Measurements from ENCODE around the gene SYT2.

The SYT2 gene

DNA sequence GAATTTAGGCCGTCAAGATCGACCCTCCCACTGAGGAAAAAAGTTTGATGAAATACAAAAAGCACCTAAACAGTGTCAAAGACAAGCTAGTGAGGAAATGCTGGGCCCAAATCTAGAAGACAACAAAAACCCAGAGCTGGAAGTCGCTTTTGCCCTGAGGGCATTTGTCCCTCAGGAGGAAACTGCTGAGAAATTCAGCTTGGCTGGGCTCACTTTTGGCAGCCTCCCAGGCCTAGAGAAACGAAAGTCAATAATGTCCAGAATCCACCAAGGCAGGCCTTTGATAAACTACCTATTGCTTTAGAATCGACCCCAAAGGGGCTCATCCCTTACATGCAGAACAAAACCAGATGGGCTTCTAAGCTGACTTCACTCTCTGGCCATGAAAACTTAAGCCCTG, 38.9 kb downstream of the SYT2 start:
- peak; percentile 25 for DNase-seq

DNA sequence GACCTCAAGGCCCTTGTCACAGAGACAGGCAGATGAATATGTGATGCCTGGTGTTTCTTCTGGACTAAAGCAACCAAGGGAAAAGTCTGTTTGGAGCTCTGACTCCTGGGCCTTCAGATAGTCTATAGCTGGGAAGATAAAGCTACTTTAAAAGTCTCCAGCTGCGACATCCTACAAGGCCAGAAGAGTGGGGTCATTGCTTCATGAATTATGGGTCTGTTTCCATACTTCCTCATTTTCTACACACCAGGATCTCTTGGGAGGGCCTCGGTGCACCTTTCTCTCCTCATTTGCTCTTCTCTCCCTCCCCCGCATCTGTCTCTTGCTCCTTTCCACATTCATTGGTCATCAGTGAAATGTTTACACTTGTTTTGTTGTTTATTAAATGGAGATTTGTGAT, 44.8 kb downstream of the SYT2 start:
- no peak for DNase-seq

- DNase-seq: no peak
Observed at GRCh38 chr1:202664083-202664482, 46.2 kb downstream of the SYT2 start.

DNA sequence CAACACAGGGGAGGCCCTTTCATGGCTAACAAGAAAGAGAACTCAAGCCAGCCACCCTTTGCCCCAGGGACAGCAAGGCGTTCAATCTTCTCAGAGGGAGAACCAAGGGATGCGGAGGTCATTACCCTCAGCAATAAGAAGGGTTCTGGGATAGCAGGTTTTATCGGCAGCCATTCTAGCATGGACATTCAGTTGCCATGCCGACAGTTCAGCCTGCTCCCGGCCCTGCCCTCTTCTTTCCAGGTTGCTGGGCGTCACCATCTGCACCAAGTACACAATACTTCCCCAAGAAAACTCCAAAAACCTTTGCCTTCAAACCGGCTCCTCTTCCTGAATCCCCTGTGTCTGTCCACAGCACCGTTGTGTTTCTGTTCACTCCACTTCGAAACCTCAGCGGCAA, 47.1 kb downstream of the SYT2 start:
- no peak for DNase-seq

- DNase-seq: peak; percentile 73
Observed at GRCh38 chr1:202662081-202662480, 48.2 kb downstream of the SYT2 start.

DNA sequence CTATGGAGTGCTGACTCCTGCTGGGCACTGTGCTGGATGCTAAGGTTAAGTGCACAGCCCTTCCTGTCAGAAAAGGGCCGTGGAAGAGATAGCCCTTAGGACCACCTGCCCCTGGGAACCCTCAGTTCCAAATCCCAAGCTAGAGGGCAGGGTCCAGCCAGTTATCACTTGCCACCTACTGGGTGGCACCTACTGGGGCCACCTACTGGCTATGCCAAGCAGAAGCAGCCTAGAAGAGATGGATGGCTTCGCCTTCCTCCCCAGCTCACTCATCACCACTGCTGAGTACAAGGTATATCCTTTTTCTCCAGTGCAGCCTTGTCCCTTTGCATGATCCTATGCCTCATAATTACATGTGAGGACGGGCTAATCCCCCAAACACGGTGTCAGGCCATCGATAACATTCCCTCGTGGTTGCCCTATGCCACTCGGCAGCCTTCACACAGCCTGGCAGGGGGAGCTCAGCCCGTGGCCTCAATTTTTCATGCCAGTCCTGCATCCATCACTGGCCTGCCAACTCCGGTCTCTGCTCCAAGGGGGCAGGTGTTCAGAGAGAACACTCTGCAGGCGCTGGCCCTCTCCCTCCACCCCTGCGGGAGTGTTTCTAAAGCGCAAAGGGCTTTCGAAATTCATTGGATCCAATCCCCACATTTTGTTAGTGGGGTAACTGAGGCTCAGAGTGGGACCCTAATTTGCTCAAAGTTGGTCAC, 49.0 kb downstream of the SYT2 start:
- peak; percentile 27 for DNase-seq

DNA sequence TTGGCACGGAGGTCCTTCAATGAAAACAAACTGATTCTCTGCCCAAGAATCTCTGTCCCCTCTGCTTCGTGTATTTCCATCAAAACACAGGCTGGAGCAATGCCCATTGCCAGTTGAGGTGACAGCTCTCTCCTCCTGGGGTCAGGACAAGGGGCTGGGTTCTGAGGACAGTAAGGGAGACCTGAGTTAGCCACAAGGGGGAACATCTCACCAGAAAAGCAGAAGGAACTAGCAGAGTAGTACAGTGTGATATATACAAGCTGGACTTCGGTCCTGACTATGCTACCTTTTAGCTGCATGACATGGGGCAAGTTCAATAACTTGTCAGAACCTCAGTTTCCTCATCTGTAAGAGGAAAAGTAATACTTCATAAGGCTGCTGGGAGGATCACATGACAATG, 50.3 kb downstream of the SYT2 start:
- peak; percentile 42 for DNase-seq

DNA sequence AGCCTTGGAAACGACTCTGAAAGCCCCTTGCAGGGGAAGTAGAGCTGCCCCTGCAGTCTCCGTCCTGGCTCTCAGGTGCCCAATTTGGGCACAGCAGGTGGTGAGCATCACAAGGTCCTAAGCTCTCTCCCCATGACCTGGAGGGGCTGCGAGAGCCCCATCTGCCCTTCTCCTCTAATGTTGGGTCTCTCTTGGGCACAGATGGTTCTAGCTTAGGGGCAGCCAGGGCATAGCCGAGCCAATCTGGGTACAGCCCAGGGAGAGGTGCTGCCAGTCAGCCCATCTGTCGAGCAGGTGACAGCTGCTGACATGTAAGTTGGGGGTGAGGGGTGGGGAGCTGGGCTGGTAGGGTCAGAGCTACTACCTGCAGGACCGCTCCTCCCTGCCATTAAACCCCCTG, 50.7 kb downstream of the SYT2 start:
- no peak for DNase-seq

- DNase-seq: no peak
Observed at GRCh38 chr1:202658769-202659168, 51.5 kb downstream of the SYT2 start.

DNA sequence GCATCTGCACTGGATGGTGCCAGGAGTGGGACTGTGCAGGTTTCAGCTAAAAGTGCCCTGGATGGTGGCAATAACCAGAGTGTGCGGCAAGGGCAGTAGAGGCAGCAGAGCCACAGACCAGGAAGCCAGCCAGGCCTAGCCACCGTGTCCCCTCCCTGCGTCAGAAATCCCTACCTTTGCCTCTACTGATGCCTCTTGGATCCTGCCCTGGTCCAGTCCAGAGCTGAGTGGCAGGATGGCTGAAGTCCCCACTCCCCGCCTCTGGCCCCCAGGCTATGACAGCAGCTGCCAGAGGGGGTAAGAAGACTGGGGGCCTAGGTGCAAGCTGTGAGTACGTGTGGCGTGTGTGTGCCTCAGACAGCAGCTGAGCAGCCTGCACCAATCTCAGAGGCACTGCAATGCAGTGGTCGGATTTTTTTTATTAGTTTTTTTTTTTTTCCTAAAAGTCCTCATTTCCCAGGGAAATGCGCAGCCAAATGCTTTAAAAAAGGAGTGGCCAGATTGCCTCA, 51.9 kb downstream of the SYT2 start:
- DNase-seq: no peak

DNA sequence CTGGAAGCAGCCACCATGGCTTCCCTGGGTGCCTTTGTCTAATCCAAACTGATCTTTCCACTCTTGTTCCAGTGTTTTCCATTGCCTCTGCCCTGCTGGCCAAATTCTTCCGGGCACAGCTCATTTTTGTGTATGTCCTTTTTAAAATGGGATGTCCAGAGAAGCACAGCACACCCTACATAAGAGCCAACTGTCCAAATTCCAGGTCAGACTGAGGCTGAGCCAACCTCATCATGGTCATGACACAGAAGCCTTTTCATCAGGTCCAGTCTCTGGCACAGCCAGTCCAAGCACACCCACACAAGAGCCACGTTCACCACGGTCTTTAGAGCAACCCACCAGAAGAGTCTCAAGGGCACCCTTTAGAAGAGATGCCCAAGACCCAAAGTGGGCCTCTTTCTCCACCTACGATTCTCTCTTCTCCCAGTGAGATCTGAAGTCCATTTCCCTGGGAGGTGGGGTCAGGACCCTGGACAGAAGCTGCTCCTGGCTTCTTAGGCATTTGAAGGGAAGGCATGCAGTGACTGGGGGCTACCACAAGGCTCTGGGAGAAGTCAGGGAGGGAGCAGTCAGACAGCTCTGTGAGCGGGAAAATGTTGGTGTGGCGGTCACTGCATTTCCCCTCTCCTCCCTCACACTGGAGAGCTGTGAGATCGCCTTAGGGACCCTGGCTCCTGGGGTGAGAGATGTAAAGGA, 53.2 kb downstream of the SYT2 start:
- DNase-seq: no peak

DNA sequence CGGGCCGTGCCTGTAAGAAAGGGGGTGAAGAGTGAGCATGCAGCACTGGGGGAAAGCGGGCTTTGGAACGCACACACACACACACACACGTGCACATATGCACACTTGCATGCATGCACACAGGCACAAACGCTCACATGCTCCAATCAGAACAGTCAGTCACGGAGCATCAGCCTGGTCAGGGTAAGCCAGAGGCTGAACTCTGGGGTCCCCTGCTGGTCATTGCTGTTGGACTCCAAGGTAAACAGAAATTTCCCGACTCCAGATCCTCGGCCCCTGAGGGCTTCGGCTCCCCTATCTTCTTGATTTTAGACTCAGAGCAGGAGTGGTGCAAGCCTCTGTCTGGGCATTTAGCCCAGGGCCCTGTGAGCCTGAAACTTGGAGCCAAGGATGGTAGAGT, 54.2 kb downstream of the SYT2 start:
- peak; percentile 26 for DNase-seq

- DNase-seq: no peak
Observed at GRCh38 chr1:202654079-202654478, 56.2 kb downstream of the SYT2 start.

DNA sequence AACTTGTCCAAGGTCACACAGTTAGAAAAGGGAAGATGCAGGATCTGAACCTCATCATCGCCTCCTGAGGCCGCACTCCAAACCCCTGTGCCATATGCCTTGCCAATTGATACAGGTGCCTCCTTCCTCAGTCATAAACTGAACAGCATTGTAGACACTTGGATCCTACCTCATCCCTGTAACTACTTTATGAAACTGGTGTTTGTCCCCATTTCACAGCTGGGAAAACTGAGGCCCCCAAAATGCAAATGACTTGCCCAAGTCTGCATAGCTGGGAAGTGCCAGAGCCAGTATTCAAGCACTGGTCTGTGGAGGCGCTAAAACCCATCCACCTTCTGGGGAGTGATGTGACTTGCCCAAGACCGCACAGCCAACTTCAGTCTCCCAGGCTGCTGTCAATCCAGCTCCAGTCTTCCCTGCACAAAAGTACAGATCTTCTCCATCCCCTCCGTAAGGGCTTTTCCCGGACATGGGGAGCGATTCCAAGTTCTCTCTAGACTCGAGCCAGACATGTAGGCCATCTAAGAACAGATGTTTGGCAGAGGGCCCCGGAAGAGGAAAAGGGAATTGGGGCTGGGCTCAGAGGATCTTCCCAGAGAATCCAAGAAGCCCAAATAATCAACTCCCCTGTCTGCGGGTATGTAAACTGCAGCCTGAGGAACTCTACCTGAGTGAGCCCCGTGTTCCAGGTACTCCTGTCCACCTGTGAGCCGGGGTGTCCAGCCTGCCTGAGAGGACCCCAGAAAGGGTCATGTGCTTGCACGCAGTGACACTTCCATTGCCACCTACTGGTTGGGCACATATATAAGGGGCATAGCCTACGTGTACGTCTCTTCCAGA, 60.5 kb downstream of the SYT2 start:
- no peak for DNase-seq

DNA sequence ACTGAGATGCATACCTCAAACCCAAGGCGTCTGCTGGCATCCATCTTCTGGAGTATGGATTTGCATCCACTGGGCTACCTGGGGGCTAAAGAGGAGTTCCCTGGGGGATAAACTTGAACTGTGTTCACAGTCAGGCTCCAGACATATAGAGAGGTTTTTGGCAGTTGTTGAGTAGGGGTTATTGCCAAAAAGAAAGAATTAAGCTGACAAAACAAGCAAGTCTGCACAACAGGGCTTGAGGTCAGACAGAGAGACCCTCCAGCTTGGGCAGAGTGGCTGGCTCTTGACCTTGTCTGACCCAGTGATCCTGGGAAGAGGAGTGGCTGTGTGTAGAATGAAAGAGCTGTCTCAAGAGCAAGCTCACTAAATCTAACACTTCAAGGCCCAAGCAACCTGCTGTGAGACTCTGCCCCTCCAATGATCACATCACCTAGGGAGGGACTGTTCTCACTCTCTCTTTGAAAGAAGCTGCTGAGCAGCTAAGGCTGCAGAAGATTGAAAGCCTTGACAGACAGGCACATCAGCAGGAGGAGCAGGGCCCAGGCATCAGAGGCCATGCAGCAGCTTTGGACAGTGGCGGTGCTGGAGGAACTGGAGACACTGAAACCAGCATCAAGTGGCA, 61.5 kb downstream of the SYT2 start:
- DNase-seq: no peak

DNA sequence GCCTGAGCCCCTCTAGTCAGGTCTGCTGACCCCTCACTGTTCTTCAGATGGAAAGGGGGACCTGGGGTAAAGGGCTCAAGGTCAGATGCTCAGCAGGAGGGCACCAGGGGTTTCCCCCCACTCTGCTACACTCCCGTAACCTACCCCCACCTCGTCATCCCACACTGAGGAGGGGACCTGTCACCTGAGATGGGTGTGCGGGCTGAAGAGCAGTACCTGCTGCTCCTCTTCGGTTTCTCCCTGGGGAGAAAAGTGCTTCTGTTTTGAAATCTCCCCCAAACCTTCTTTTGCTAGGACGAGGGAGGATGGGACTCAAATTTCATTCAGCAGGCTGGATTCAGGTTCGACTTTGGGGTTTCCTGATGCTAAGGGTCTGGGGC, 65.2 kb downstream of the SYT2 start:
- no peak for DNase-seq

DNA sequence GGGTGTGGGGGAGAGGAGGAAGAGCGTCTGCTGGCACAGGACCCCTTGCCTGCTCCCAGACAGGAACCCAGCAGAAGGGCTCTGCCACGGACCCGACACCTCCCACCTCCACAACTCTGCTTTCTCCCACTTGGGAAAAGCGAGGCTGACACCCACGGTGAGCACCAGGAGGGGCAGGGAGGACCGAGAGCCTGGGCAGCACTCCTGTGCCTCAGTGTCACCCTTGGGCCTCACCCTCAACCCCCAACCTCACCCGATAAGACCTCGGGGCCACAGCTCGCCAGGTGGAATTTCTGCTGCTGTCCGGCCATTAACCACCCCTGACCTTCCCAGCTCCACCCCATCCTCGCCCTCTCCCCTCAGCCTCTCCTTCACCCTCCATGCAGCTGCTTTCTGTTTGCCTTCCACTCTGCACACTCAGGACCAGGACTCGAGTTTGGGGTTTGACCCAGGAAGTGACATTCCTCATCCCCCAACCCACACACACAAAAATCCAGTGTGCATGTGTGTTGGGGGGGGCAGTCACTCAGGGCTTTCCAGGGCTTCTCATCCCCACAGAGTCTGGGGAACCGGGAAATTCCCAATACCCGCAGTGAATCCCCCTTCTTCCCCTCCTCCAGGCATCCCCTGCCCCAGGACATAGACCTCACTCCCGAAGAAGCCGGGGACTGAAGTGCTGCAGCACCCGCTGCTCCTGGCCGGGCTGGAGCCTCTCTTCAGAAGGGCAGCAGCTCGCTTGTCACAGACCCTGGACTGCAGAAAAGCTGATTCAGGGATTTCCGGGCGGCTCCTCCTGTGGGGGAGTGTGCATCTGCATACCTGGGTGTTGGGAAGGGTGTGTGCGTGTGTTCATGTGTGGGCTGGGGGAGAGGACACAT, 65.8 kb downstream of the SYT2 start:
- no peak for DNase-seq

DNA sequence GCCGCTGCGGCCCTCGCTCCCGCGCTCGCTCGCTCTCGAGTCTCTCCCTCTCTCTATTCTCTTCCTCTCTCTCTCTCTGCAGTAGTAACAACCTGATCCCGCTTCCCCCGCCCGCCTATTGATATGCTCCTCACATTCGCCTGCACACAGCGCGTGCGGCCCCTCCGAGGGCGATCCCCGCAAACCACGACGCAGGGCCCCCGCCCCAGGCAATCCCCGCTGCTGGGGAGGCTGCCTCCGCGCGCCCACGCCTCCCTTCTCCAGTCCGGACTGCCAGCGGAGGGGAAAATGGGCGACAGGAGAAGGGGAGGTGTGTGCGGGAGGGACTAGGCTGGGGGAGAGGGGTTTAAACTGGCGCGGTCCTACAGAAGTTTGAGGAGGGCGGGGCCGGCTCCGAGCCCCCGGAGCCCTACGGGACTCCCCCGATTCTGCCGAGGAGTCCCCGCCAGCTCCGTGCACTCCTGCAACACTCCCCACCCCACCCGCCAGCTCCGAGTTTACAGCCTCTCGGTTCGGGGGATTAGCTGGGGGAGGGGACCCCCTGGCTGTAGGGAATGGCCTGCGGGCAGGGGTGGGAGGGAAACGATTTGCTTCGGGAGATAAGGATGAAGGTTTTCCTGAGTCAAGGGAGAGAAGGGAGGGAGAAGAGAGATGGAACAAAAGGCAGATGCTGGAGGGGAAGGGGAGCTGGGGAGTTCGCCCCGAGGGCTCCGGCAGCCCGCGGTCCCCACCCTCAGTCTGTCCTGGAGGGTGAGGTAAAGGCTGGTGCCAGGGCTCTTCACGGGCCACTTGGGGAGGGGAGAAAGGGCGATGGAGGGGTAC, 66.6 kb downstream of the SYT2 start:
- peak; percentile 49 for DNase-seq

DNA sequence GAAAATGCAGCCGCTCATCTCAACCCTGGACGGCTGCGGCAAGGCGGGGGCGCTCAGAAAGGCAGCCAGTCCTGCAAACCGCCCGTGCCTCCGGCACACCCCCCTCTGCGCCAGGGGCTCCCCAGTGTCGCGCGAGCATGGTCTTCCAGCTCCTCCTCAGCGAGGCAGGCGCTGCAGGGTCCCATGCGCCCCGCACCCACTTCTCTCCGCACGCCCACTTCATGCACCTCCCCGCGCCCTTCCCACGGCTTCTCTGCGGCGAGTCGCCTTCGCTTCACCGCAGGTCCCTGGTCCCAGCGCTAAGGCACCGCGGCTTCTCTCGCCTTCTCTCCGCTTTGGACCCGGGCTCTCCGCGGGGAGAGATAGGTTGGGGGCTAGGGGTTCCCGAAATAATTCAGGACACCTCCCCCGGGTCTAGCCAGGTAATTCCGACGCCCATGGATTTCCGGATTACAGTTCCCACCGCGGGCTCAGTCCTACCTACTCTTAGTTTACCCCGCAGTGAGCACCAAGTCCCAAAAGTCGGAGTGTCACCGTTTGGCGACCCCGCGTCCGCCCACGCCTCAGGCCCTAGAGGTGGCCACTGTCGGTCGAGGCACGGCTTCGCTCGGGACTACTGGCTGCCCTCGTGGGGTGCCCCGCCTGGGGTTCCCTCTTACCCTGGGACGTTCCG, 67.5 kb downstream of the SYT2 start:
- no peak for DNase-seq

GRCh38 chr1:202642212-202642611, 68.0 kb downstream of the SYT2 start:
- DNase-seq: no peak

DNA sequence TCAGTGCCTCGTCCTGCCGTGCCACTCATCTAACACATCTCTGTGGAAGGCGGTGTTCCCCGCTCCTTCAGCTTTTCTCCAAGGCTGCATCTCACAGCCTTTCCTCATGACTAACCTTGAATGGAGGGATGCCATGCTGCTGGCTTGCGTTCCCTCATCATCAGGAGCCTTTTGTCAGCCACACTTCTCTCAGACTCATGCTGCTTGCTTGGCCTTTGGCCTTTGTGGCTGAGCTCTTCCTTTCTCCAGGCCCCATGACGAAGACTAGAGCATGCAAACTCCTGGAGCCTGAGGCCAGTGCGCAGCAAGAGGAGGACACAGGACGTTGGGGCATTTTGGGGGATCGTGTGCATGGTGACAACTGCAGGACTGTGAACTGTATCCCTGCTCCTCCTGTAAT, 70.8 kb downstream of the SYT2 start:
- no peak for DNase-seq
